Neutrophil (primary cell): Measurements from ENCODE around the gene BRIX1.

Experiments
- H3K27ac ChIP-seq: fragments of 200-600 bp; sonication (generic); 2 replicates; pipeline ENCODE4 v1.5.1; 2016; ENCODE audit warnings: mild to moderate bottlenecking, moderate library complexity
- H3K27me3 ChIP-seq: fragments of 200-600 bp; sonication (generic); 2 replicates; pipeline ENCODE4 v1.6.0; 2016; ENCODE audit warnings: mild to moderate bottlenecking
- H3K36me3 ChIP-seq: fragments of 200-600 bp; sonication (generic); 2 replicates; pipeline ENCODE4 v1.5.1; 2017
- H3K4me1 ChIP-seq, 2 experiments: fragments of 200-600 bp in 1 of 2; sonication (generic) in 1 of 2; 1 replicate in 1 of 2; 2 replicates in 1 of 2; pipeline versions ENCODE4 v1.5.1 to v1.6.1; 2013 to 2016; ENCODE audit warnings: low read depth in 1 of 2, low read length in 1 of 2, mild to moderate bottlenecking in 1 of 2, moderate library complexity in 1 of 2; ENCODE audit not compliant: control insufficient read depth in 1 of 2, insufficient read depth in 1 of 2
- H3K4me3 ChIP-seq, 2 experiments: fragments of 200-600 bp in 1 of 2; sonication (generic) in 1 of 2; 1 replicate in 1 of 2; 2 replicates in 1 of 2; pipeline ENCODE4 v1.5.1; 2013 to 2016; ENCODE audit warnings: low read depth in 1 of 2, low read length in 1 of 2, mild to moderate bottlenecking in 1 of 2, moderate library complexity in 1 of 2
- H3K9me3 ChIP-seq: fragments of 200-600 bp; sonication (generic); 2 replicates; pipeline ENCODE4 v1.5.1; 2016
- TF ChIP-seq, protein P1 (sequence below): fragments of 200-600 bp; sonication (generic); IDR thresholded peaks from 2 replicates; pipeline ENCODE4 v1.5.1; 2016; ENCODE audit warnings: antibody characterized with exemption

BRIX1 gene

DNA sequence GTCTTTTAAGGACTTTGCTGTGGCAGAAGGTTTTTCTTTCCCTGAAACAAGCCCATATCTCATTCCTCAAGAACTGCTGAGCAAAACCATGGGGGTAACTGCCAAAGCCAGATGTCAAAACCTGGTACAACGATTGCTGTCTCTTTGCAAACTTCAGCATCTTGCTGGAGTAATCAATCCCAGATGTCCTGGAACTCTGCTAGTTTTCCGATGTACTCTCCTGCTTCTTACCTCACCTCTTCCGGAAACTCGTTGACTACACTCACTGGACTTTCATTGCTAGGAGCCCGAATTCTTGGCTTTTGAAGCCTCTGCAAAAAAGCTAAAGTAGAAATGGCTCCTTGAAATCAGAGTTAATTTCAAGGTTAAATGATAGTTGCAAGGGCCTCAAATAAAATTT, 23.5 kb upstream of the BRIX1 start:
- TF ChIP-seq, protein P1, sequence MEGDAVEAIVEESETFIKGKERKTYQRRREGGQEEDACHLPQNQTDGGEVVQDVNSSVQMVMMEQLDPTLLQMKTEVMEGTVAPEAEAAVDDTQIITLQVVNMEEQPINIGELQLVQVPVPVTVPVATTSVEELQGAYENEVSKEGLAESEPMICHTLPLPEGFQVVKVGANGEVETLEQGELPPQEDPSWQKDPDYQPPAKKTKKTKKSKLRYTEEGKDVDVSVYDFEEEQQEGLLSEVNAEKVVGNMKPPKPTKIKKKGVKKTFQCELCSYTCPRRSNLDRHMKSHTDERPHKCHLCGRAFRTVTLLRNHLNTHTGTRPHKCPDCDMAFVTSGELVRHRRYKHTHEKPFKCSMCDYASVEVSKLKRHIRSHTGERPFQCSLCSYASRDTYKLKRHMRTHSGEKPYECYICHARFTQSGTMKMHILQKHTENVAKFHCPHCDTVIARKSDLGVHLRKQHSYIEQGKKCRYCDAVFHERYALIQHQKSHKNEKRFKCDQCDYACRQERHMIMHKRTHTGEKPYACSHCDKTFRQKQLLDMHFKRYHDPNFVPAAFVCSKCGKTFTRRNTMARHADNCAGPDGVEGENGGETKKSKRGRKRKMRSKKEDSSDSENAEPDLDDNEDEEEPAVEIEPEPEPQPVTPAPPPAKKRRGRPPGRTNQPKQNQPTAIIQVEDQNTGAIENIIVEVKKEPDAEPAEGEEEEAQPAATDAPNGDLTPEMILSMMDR = no peak
- no peak overlapping the region for H3K4me3 ChIP-seq
- H3K9me3 ChIP-seq = no peaks in the 10 kb centered on the region
- peaks cover 4% of the 10 kb centered on the region for H3K27me3 ChIP-seq
- no peaks in the 10 kb centered on the region for H3K36me3 ChIP-seq
- H3K4me1 ChIP-seq = no peaks in the 10 kb centered on the region
- H3K27ac ChIP-seq = no peak overlapping the region

DNA sequence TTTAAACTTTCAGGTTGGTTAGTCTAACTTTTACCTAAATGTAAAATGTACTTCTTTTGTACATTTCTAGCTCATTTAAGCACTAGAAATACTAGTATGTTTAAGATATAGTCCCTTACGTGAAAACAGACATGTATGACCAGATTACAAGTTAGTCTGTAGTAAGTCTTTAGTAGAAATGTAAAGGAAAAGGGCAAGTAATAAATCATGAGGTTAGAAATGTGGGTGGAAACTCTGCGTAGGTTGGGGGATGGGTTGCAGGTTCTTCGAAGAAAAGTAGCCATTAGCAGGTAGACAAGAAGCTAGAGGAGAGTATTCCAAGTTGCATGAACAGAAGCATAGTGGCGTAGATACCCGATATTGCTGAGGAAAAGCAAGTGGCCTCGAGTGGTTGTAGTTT, 23.1 kb upstream of the BRIX1 start:
- Histone ChIP-seq H3K27ac (no peak overlapping the region), H3K9me3 (no peaks in the 10 kb centered on the region), H3K36me3 (no peaks in the 10 kb centered on the region), H3K4me1 (no peaks in the 10 kb centered on the region), H3K4me3 (no peak overlapping the region), H3K27me3 (peaks cover 4% of the 10 kb centered on the region)
- TF ChIP-seq, protein P1 = no peak

DNA sequence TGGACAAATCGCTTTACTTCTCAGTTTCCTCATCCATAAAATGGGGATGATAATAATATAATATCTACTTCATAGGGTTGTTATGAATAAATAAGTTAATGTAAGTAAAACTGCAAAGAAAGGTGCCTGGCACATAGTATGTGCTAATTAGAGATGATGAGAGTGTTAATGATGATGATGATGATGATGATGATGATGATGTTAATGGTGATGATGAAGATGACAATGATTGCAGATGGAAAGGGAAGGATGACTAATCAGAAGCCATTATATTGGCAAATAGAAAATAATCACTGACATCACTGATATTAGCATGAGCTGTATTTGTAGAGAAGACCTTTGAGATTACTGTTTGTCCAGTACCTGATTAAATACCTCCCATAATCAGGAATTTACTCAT, 20.8 kb upstream of the BRIX1 start:
- H3K4me3 ChIP-seq = no peak overlapping the region
- peaks cover 4% of the 10 kb centered on the region for H3K27me3 ChIP-seq
- no peaks in the 10 kb centered on the region for H3K9me3 ChIP-seq
- TF ChIP-seq, protein P1 = no peak
- H3K4me1 ChIP-seq = no peaks in the 10 kb centered on the region
- no peaks in the 10 kb centered on the region for H3K36me3 ChIP-seq
- H3K27ac ChIP-seq = no peak overlapping the region

DNA sequence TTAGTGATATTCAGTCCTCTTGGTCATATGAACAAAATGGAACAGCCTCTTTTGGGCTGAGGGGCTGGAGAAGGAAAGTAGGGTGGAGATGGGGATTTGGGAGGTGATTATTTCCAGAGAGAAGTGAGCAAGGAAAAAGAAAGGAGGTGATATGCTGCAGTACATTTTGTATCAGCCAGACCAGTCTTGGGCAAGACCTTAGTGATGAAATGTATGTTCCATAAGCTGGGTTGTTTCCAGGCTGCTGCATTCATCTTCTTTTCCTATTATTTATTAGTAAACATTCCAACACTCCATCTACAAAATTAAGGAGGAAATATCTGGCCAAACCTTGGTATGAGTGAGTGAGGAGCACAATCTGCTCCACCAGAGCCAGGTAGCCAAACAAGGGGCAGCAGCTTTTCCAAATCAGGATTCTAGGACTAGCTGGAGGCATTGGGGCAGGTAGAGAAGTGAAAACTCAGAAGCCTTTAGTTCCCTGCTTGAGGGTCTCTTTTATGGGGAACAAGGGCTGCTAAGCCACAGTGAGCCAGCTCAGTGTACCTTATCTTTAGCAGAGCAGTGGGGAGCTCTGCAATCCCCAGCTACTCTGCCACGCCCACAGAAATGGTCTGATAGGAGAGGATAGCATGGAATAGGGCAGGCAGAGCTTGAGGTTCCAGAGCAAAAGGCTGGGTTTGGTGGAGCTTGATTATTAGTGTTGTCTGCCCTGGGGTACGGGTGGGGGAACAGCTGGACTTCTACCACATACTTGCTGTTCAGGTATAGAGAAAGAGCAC, 19.7 kb upstream of the BRIX1 start:
- no peak overlapping the region for H3K4me3 ChIP-seq
- peaks cover 4% of the 10 kb centered on the region for H3K27me3 ChIP-seq
- TF ChIP-seq, protein P1 = no peak
- H3K27ac ChIP-seq = no peak overlapping the region
- no peaks in the 10 kb centered on the region for H3K4me1 ChIP-seq
- H3K36me3 ChIP-seq = no peaks in the 10 kb centered on the region
- no peaks in the 10 kb centered on the region for H3K9me3 ChIP-seq

DNA sequence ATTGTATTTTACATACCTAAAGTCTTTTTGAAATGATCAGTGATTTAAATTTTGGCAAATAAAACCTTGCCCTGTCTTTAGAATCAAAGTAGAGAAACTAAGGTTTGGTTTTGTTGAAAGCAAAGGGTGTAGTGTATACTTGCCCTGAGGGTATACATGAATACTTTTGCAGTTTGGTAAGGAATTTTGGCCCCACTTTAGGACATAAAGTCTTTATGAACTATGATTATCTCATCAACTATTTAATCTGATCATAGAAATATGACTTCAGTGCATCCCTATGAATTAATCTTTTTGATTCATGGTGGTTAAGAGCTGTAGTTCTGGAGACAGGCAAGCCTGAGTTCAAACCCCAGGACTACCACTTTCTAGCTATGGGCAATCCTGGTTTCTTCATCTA, 17.9 kb upstream of the BRIX1 start:
- Histone ChIP-seq H3K4me3 (no peak overlapping the region), H3K36me3 (no peaks in the 10 kb centered on the region), H3K27ac (no peak overlapping the region), H3K9me3 (no peaks in the 10 kb centered on the region), H3K27me3 (no peaks in the 10 kb centered on the region), H3K4me1 (no peaks in the 10 kb centered on the region)
- TF ChIP-seq, protein P1 = no peak
